IMR-90 (cell line): ENCODE measurements around the gene F11. TPM values are rescaled to one million over a fixed set of nuclear protein-coding genes. Genes with fewer than 3 reads are reported as not detected.

Experiments used
- ATAC-seq: fragments of 200-7000 bp; cut with Tn5 transposase; 2 replicates; pipeline ENCODE4 v1.9.1; 2020; ENCODE audit warnings: low read depth, mild to moderate bottlenecking, moderate library complexity
- BruUV-seq: library from RNA; stranded (reverse); fragments of 400-500 nt; replicated peaks from 2 replicates; lab custom pipeline; 2021; lab: Mats Ljungman, UMichigan
- CTCF ChIA-PET: fragments of 300-600 bp; formaldehyde crosslinking; extraction: SDS; loops from one replicate; lab custom pipeline; 2021; ENCODE audit warnings: antibody characterized with exemption; lab: Yijun Ruan, JAX
- POLR2A ChIA-PET: fragments of 300-600 bp; sonication (Branson Sonifier 250); formaldehyde crosslinking; loops from one replicate; lab custom pipeline; 2022; ENCODE audit warnings: antibody characterized with exemption; ENCODE audit not compliant: unreplicated experiment; lab: Charles Lee
- DNase-seq: peaks from one replicate; pipeline ENCODE4 v3.0.0; 2013
- H2AFZ ChIP-seq: replicated peaks from 2 replicates; pipeline ENCODE3; 2013; ENCODE audit warnings: low read length, mild to moderate bottlenecking; ENCODE audit not compliant: poor library complexity
- H2AK5ac ChIP-seq: 2 replicates; pipeline ENCODE4 v1.6.1; 2013; ENCODE audit warnings: low read depth, low read length, inconsistent platforms
- H2AK9ac ChIP-seq: replicated peaks from 2 replicates; pipeline ENCODE3; 2013; ENCODE audit warnings: mild to moderate bottlenecking, low read depth, low read length, moderate library complexity; ENCODE audit not compliant: poor library complexity
- H2BK120ac ChIP-seq: 2 replicates; pipeline ENCODE4 v1.6.1; 2013; ENCODE audit warnings: low read depth, low read length, inconsistent platforms
- H2BK15ac ChIP-seq: 3 replicates; pipeline ENCODE4 v1.6.1; 2013; ENCODE audit warnings: low read depth, low read length, inconsistent platforms
- H2BK20ac ChIP-seq: 2 replicates; pipeline ENCODE4 v1.6.1; 2013; ENCODE audit warnings: low read depth, mild to moderate bottlenecking, inconsistent platforms, low read length, moderate library complexity
- H2BK5ac ChIP-seq: 2 replicates; pipeline ENCODE4 v1.6.1; 2013; ENCODE audit warnings: mild to moderate bottlenecking, low read depth, low read length, inconsistent platforms; ENCODE audit not compliant: poor library complexity, severe bottlenecking
- H3K14ac ChIP-seq: replicated peaks from 2 replicates; pipeline ENCODE4 v1.6.1; 2013; ENCODE audit warnings: low read depth, low read length, inconsistent platforms
- H3K18ac ChIP-seq: 2 replicates; pipeline ENCODE4 v1.6.1; 2013; ENCODE audit warnings: low read depth, low read length, control low read depth
- H3K23ac ChIP-seq: 2 replicates; pipeline ENCODE4 v1.6.1; 2013; ENCODE audit warnings: low read depth, low read length, inconsistent platforms
- H3K27ac ChIP-seq: 2 replicates; pipeline ENCODE4 v1.5.1; 2013; ENCODE audit warnings: mild to moderate bottlenecking, control low read depth, low read length; ENCODE audit not compliant: insufficient read depth
- H3K27me3 ChIP-seq: 2 replicates; pipeline ENCODE4 v1.6.1; 2013; ENCODE audit warnings: low read length; ENCODE audit not compliant: control insufficient read depth, insufficient read depth
- H3K36me3 ChIP-seq: 2 replicates; pipeline ENCODE4 v1.6.1; 2013; ENCODE audit warnings: low read length, mixed read lengths; ENCODE audit not compliant: control insufficient read depth, insufficient read depth
- H3K4ac ChIP-seq: 2 replicates; pipeline ENCODE4 v1.6.1; 2013; ENCODE audit warnings: low read depth, low read length, inconsistent platforms
- H3K4me1 ChIP-seq: 2 replicates; pipeline ENCODE4 v1.6.1; 2013; ENCODE audit warnings: low read length, mixed read lengths; ENCODE audit not compliant: control insufficient read depth, insufficient read depth
- H3K4me2 ChIP-seq: 2 replicates; pipeline ENCODE4 v1.6.1; 2013; ENCODE audit warnings: low read depth, mild to moderate bottlenecking, control low read depth, low read length, moderate library complexity
- H3K4me3 ChIP-seq: 2 replicates; pipeline ENCODE4 v1.5.1; 2013; ENCODE audit warnings: low read depth, mild to moderate bottlenecking, control low read depth, low read length, moderate library complexity; ENCODE audit not compliant: insufficient read depth
- H3K56ac ChIP-seq: 2 replicates; pipeline ENCODE4 v1.6.1; 2013; ENCODE audit warnings: low read length, inconsistent platforms; ENCODE audit not compliant: insufficient read depth; ENCODE audit errors: extremely low read depth
- H3K79me1 ChIP-seq, 2 experiments: 2 replicates each; pipeline ENCODE4 v1.6.1; 2013; ENCODE audit warnings: low read length in 2 of 2, inconsistent platforms in 1 of 2, low read depth in 1 of 2
- H3K9ac ChIP-seq: 2 replicates; pipeline ENCODE4 v1.6.1; 2013; ENCODE audit warnings: low read depth, low read length, control low read depth
- H3K9me1 ChIP-seq: 2 replicates; pipeline ENCODE4 v1.6.1; 2013; ENCODE audit warnings: low read length, inconsistent platforms; ENCODE audit not compliant: insufficient read depth
- H3K9me3 ChIP-seq: 2 replicates; pipeline ENCODE4 v1.6.1; 2013; ENCODE audit warnings: low read length; ENCODE audit not compliant: control insufficient read depth, insufficient read depth
- H4K20me1 ChIP-seq: 2 replicates; pipeline ENCODE4 v1.6.1; 2013; ENCODE audit warnings: low read length, inconsistent platforms; ENCODE audit not compliant: insufficient read depth
- H4K5ac ChIP-seq: 2 replicates; pipeline ENCODE4 v1.6.1; 2013; ENCODE audit warnings: mild to moderate bottlenecking, low read depth, low read length, control low read depth
- H4K8ac ChIP-seq, 2 experiments: 2 replicates each; pipeline ENCODE4 v1.6.1; 2013; ENCODE audit warnings: low read depth in 2 of 2, low read length in 2 of 2, control low read depth in 1 of 2, inconsistent platforms in 1 of 2
- H4K91ac ChIP-seq: 2 replicates; pipeline ENCODE4 v1.6.1; 2013; ENCODE audit warnings: low read depth, low read length, inconsistent platforms; ENCODE audit not compliant: insufficient read depth
- BHLHE40 ChIP-seq: fragments of 150-350 bp; IDR thresholded peaks from 2 replicates; pipeline ENCODE4 v1.6.1; 2016; ENCODE audit warnings: mild to moderate bottlenecking, low read depth, low read length
- CEBPB ChIP-seq: IDR thresholded peaks from 2 replicates; pipeline ENCODE4 v1.6.1; 2012; ENCODE audit warnings: low read depth, low read length, improper control_type of control experiment
- CHD1 ChIP-seq: IDR thresholded peaks from 2 replicates; pipeline ENCODE4 v1.6.1; 2012; ENCODE audit warnings: low read depth, low read length, improper control_type of control experiment
- CTCF ChIP-seq: conservative IDR thresholded peaks from 2 replicates; pipeline ENCODE4 v1.5.1; 2012; ENCODE audit warnings: mild to moderate bottlenecking, low read depth, low read length, improper control_type of control experiment
- ELK1 ChIP-seq: fragments of 150-350 bp; IDR thresholded peaks from 2 replicates; pipeline ENCODE4 v1.6.1; 2016; ENCODE audit warnings: low read depth, mild to moderate bottlenecking, low read length, moderate library complexity, borderline replicate concordance
- FOS ChIP-seq: fragments of 150-350 bp; IDR thresholded peaks from 2 replicates; pipeline ENCODE4 v1.6.1; 2016; ENCODE audit warnings: low read depth, low read length
- MAFK ChIP-seq: IDR thresholded peaks from 2 replicates; pipeline ENCODE4 v1.6.1; 2012; ENCODE audit warnings: low read depth, low read length, improper control_type of control experiment
- MAZ ChIP-seq: IDR thresholded peaks from 2 replicates; pipeline ENCODE4 v1.6.1; 2012; ENCODE audit warnings: low read depth, mild to moderate bottlenecking, low read length, improper control_type of control experiment, moderate library complexity, borderline replicate concordance
- MXI1 ChIP-seq: IDR thresholded peaks from 2 replicates; pipeline ENCODE4 v1.6.1; 2012; ENCODE audit warnings: low read depth, mild to moderate bottlenecking, low read length, moderate library complexity, borderline replicate concordance
- NFE2L2 ChIP-seq: fragments of 150-350 bp; IDR thresholded peaks from 2 replicates; pipeline ENCODE4 v1.6.1; 2016; ENCODE audit warnings: low read depth, mild to moderate bottlenecking, low read length
- RAD21 ChIP-seq: IDR thresholded peaks from 2 replicates; pipeline ENCODE4 v1.6.1; 2012; ENCODE audit warnings: low read length, improper control_type of control experiment
- RCOR1 ChIP-seq: IDR thresholded peaks from 2 replicates; pipeline ENCODE4 v1.6.1; 2012; ENCODE audit warnings: mild to moderate bottlenecking, low read length, improper control_type of control experiment; ENCODE audit not compliant: insufficient replicate concordance
- RFX5 ChIP-seq: IDR thresholded peaks from 2 replicates; pipeline ENCODE4 v1.8.0; 2012; ENCODE audit warnings: low read depth, mild to moderate bottlenecking, low read length, moderate library complexity
- SMC3 ChIP-seq: fragments of 150-350 bp; IDR thresholded peaks from 2 replicates; pipeline ENCODE4 v1.6.1; 2016; ENCODE audit warnings: low read depth, mild to moderate bottlenecking, antibody characterized with exemption, low read length, moderate library complexity
- USF2 ChIP-seq: fragments of 150-350 bp; IDR thresholded peaks from 2 replicates; pipeline ENCODE4 v1.6.1; 2017; ENCODE audit warnings: mild to moderate bottlenecking, antibody characterized with exemption, low read length, low read depth
- whole genome bisulfite sequencing, 2 experiments: methylation state at CpG; one replicate each; pipeline versions ENCODE4 v1.1.5 to v1.1.7; 2013; ENCODE audit warnings: missing lambda C conversion rate in 2 of 2; ENCODE audit not compliant: insufficient read length in 1 of 2; ENCODE audit errors: extremely low coverage in 2 of 2; 5-methylcytosine and 5-hydroxymethylcytosine counted together
- dilution Hi-C: fragments of 300-500 bp; cut with HindIII; formaldehyde crosslinking; loops from one replicate; pipeline ENCODE4 v1.14.3; 2018; ENCODE audit warnings: low sequenced_read_pairs; ENCODE audit not compliant: unreplicated experiment
- in situ Hi-C: fragments of 300-500 bp; cut with MboI; formaldehyde crosslinking; loops from 3 replicates; pipeline ENCODE4 v1.14.3; 2019; ENCODE audit warnings: low sequenced_read_pairs, inconsistent platforms, mixed read lengths
- intact Hi-C: fragments of 100-400 bp; cut with micrococcal nuclease; formaldehyde crosslinking; loops from 2 replicates; pipeline ENCODE4 v1.10.0; 2022
- polyA plus RNA-seq, 3 experiments: library from polyadenylated mRNA; depleted of rRNA; stranded (reverse); fragments of >200 nt; gene quantifications; 2 replicates each; pipeline ENCODE4 v1.2.3, GENCODE V29; 2012; ENCODE audit warnings: low replicate concordance in 1 of 3
- total RNA-seq: library from RNA; depleted of rRNA; stranded (reverse); fragments of >200 nt; gene quantifications from 2 replicates; pipeline ENCODE4 v1.2.3, GENCODE V29; 2012

The F11 gene
- total and polyA plus RNA-seq, 2 of the 4 experiments (the other 2 are of a cell fraction): not detected

- Histone ChIP-seq H3K27me3 (no peaks in the 10 kb centered on the region), H2BK5ac (no peak overlapping the region), H4K5ac (no peak overlapping the region), H3K4me3 (no peak overlapping the region), H4K8ac (no peak overlapping the region), H2AK9ac (no peak overlapping the region), H3K9me3 (peaks cover 2% of the 10 kb centered on the region; the same call in 1 of the 2 replicates), H2BK120ac (no peak overlapping the region), H3K4me1 (no peaks in the 10 kb centered on the region), H4K91ac (no peak overlapping the region), H3K56ac (no peak overlapping the region), H3K14ac (no peak overlapping the region), H2AK5ac (no peak overlapping the region), H3K9ac (no peak overlapping the region), H2AFZ (no peak overlapping the region), H3K4me2 (no peak overlapping the region), H2BK20ac (no peak overlapping the region), H3K27ac (no peak overlapping the region), H4K20me1 (no peaks in the 10 kb centered on the region), H3K4ac (no peak overlapping the region), H2BK15ac (no peak overlapping the region), H3K36me3 (no peaks in the 10 kb centered on the region), H3K79me1 (no peaks in the 10 kb centered on the region), H3K18ac (no peak overlapping the region), H3K9me1 (no peaks in the 10 kb centered on the region), H3K23ac (no peak overlapping the region)
- ChIA-PET CTCF (no interaction called here), POLR2A (no interaction called here)
- no TSS peak for BruUV-seq
- DNase-seq (no peak), ATAC-seq (no peak)
- in situ Hi-C loops (no loop called here), intact Hi-C loops (no loop called here), dilution Hi-C loops (no loop called here)
- TF ChIP-seq NFE2L2 (no peak), CTCF (no peak), MAFK (no peak), CEBPB (no peak), SMC3 (no peak), ELK1 (no peak), MXI1 (no peak), USF2 (no peak), FOS (no peak), RCOR1 (no peak), RFX5 (no peak), MAZ (no peak), CHD1 (no peak), RAD21 (no peak), BHLHE40 (no peak)
- no CpG with 5 or more reads among the region's 1 CpG for WGBS, 2 experiments
Observed at GRCh38 chr4:186335793-186336192, 69.8 kb downstream of the F11 start.
